Uterus (tissue), 2 donors: ENCODE measurements around the gene BHLHA15.

Experiments
- POLR2A ChIP-seq, 2 donors: fragments of 450-650 bp; IDR thresholded peaks; one replicate each; pipeline ENCODE4 v1.6.1; 2016; ENCODE audit warnings: antibody characterized with exemption in 2 of 2, mild to moderate bottlenecking in 1 of 2, moderate library complexity in 1 of 2
- TF ChIP-seq, protein P1 (sequence below), 4 experiments: fragments of 200-600 bp in 2 of 4; fragments of 450-650 bp in 2 of 4; sonication (generic) in 2 of 4; IDR thresholded peaks; one replicate each; pipeline ENCODE4 v1.5.1; 2016 to 2019; ENCODE audit warnings: antibody characterized with exemption in 4 of 4, mild to moderate bottlenecking in 2 of 4, moderate library complexity in 1 of 4

DNA sequence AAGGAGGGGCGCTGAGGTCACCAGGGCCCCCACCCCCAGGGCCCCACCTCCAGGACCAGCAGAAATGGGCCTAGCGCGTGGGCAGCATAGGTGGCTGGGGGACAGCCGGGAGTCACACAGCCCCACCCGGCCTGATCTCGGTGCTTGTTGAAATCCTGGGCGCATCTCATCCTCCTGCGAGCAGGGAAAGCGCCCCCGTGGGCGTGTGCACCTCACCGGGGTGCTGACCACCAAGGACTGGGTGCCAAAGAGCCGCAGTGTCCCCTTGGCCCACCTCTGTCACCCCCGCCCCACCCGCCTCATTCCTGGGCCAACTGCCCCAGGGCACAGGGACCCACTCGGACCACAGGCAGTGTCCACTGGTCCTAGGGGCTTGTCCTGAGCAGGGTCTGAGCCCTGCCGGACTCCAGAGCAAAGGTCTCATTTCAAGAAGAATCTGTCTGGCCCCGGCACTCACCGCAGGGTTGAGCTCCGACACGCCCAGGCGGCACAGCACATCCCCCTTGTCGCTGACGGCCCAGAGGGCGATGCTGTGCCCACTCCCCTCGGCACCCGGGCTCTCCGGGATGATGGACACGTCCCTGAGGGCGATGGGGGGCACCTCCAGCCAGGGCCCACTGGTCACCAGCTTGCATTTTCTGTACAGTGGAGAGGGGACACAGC lies 11.4 kb downstream of the BHLHA15 start:
- TF ChIP-seq, protein P1, sequence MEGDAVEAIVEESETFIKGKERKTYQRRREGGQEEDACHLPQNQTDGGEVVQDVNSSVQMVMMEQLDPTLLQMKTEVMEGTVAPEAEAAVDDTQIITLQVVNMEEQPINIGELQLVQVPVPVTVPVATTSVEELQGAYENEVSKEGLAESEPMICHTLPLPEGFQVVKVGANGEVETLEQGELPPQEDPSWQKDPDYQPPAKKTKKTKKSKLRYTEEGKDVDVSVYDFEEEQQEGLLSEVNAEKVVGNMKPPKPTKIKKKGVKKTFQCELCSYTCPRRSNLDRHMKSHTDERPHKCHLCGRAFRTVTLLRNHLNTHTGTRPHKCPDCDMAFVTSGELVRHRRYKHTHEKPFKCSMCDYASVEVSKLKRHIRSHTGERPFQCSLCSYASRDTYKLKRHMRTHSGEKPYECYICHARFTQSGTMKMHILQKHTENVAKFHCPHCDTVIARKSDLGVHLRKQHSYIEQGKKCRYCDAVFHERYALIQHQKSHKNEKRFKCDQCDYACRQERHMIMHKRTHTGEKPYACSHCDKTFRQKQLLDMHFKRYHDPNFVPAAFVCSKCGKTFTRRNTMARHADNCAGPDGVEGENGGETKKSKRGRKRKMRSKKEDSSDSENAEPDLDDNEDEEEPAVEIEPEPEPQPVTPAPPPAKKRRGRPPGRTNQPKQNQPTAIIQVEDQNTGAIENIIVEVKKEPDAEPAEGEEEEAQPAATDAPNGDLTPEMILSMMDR (IDR thresholded peaks at IDR 0.05): no peak
- TF ChIP-seq POLR2A (IDR thresholded peaks at IDR 0.05): no peak
